Astrocyte of the spinal cord (primary cell): ENCODE results near the gene CXCL8.

Source experiments
- DNase-seq: peaks from one replicate; pipeline ENCODE4 v3.0.0; 2011; ENCODE audit warnings: low read depth, low spot score
- H3K4me3 ChIP-seq: 2 replicates; pipeline ENCODE4 v1.5.1; 2011; ENCODE audit warnings: low read depth, mild to moderate bottlenecking, low read length, moderate library complexity
- CTCF ChIP-seq: IDR thresholded peaks from 2 replicates; pipeline ENCODE4 v1.5.1; 2012; ENCODE audit warnings: low read depth, mild to moderate bottlenecking, low read length, inconsistent platforms
- in situ Hi-C: cut with HindIII; loops from 2 replicates; pipeline ENCODE4 v1.10.0; 2017; ENCODE audit warnings: low sequenced_read_pairs

The CXCL8 gene

GRCh38 chr4:73723023-73723422 is 17.3 kb upstream of the CXCL8 start:
- no peak overlapping the region for H3K4me3 ChIP-seq
- DNase-seq = no peak
- no peak for TF ChIP-seq CTCF
- in situ Hi-C loops = no loop called here

GRCh38 chr4:73723928-73724327 is 16.4 kb upstream of the CXCL8 start:
- in situ Hi-C loops = no loop called here
- TF ChIP-seq CTCF = no peak
- H3K4me3 ChIP-seq = no peak overlapping the region
- no peak for DNase-seq

- DNase-seq = no peak
- TF ChIP-seq CTCF = no peak
- in situ Hi-C loops = no loop called here
- H3K4me3 ChIP-seq = no peak overlapping the region
Observed at GRCh38 chr4:73725510-73725909, 14.9 kb upstream of the CXCL8 start.

- in situ Hi-C loops = no loop called here
- TF ChIP-seq CTCF = no peak
- DNase-seq = peak; percentile 88
- no peak overlapping the region for H3K4me3 ChIP-seq
Observed at GRCh38 chr4:73725985-73726384, 14.4 kb upstream of the CXCL8 start.

GRCh38 chr4:73727685-73728084 is 12.7 kb upstream of the CXCL8 start:
- no peak for TF ChIP-seq CTCF
- H3K4me3 ChIP-seq = no peak overlapping the region
- no peak for DNase-seq
- in situ Hi-C loops = no loop called here

GRCh38 chr4:73728091-73728741 is 12.2 kb upstream of the CXCL8 start:
- DNase-seq = no peak

More at GRCh38 chr4:73728091-73728741, 12.2 kb upstream of the CXCL8 start:
- in situ Hi-C loops = no loop called here
- H3K4me3 ChIP-seq = no peak overlapping the region
- TF ChIP-seq CTCF = no peak
